Hindlimb muscle (tissue), 1 donor: ENCODE results near the gene PHACTR2. TPM values are rescaled to one million over a fixed set of nuclear protein-coding genes. Genes with fewer than 3 reads are reported as not detected.
"Not testable (repeated sequence)": the region's sequence is repeated elsewhere in the genome, so short reads cannot be mapped to it uniquely, and the experiment has no call there.

ENCODE experiments used
- DNase-seq: peaks from one replicate; pipeline ENCODE4 v3.0.0-alpha.2; 2013
- polyA plus RNA-seq: library from polyadenylated mRNA; unstranded; fragments of 120-200 nt; gene quantifications from one replicate; pipeline ENCODE4 v1.2.1, GENCODE V29; 2013; ENCODE audit not compliant: insufficient read length

The PHACTR2 gene
- 36.5 TPM for polyA plus RNA-seq

DNA sequence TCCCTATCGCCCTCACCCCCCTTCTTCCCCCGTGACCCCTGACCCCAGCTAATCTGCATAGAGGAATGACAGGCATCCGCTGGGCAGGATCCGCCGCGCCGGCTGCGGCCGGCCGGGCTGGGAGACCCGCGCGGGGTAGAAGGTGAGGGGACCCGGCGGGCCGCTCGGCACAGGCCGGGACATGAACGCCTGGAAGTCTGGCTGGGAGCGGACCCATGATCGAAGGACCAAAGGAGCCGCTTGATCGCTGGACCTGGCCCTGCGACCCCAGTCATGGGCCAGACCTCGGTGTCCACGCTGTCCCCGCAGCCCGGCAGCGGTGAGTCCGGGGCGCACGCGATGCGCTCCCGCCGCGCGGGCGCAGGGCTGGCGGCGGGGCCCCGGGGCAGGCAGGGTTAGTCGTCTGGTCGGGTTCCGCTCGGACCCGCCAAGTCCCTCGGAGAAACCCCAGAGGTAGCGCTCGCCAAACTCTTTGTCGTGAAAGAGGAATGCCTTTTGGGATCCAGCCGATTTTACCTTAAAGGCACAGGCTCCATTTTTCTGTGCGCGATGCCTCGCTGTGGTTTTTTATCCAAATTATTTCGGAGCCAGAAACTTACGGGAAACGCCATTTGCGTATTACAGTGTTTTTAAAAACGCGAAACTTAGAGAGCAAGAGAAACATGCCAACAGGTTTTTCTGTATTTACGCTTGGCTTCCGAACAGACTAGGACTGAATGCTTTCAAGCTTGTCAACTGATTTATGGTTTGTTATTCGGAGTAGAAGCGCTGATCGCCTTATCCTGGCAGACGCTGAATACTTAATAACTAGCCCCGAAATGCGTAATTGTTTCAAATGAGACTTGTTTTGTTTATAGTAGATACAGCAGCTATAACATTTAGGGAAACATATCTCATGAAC is at the start of gene PHACTR2:
TSS of gene PHACTR2 (plus strand) at position 75 of the 901 bp plus-strand sequence. CDS start at position 274, 199 bp downstream.
- DNase-seq = peak; percentile 93

DNA sequence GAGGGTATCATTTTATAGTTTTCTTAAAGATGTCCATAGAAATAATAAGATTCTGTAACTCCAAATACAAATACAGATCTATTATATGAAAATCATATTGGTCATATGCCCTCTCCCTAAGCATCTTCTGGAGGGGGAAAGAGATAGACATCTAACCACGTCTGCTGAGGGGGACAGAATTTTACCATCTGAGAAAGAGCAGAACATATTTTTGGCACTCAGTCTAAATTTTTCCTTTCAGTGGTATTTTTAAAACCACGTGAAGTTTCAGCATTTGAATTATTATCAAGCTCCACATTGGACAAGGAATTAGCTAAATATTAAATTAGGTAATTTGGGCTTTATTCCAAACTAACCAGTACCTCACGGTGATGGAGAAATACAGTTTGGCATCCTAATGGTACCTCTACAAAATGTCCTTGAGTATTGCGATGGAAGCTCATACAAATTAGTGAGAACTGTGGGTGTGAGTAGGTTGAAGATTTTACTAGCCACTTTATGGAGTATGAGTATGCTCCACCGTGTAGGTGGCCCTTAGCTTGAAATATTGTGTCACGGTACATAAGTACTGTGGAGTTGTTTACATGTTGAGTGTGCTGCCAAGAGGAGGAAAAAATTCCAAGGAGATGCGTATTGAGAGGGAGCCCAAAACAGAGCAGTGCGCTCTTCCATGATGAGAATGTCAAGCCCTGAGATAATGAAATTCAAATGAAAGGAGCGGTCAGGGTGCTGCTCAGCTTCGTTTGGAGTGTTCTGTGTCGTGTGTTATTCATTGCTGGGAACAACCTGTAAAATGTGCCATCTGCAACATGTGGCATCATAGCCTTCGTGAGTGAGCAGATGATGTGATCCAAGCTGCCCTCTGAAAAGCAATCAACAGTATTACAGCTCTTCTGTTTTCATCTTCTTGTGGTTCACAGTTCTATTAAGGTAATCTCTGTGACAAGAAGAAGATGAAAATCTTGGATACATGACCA is 48.4 kb upstream of the PHACTR2 start:
- no peak for DNase-seq

DNA sequence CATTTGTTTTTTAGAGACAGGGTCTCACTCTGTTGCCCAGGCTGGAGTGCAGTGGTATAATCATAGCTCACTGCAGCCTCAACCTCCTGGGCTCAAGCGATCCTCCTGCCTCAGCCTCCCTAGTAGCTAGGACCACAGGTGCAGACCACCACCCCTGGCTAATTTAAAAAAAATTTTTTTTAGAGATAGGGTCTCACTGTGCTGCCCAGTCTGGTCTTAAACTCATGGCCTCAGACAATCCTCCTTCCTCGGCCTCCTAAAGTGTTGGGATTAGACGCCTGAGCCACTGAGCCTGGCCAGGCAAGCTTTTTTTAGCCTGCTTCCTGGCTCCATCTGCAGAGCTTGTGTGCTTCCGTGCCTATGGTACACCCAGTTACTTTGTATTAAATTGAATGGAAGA is 46.6 kb upstream of the PHACTR2 start:
- DNase-seq = not testable (repeated sequence)

DNA sequence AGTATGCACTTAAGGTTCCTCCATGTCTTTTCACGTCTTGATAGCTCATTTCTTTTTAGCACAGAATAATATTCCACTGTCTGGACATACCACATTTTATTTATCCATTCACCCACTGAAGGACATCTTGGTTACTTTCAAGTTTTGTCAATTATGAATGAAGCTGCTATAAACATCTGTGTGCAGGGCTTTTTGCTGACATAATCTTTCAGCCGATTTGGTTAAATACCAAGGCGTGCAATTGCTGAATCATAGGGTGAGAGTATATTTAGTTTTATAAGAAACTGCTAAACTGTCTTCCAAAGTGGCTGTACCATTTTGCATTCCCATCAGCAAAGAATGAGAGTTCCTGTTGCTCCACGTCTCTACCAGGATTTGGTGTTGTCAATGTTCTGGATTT is 44.9 kb upstream of the PHACTR2 start:
- no peak for DNase-seq

DNA sequence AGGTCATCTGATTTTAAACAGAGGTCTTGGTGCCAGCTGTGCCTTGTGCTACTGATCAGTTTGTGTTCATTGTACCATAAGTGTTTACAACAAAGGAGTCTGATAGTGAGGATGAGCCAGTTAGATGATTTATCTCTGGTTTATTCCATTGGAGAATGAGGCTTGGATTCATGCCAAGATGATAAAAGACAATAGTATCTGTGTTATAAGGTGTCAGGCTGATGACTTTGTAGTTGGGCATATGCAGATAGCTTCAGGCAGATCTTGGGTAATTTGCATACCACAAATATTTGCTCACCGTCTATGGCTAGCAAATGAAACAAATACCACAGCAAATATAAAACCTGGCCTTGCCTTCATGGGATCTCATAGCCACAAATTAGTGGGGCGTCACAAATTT is 43.3 kb upstream of the PHACTR2 start:
- DNase-seq = no peak

DNA sequence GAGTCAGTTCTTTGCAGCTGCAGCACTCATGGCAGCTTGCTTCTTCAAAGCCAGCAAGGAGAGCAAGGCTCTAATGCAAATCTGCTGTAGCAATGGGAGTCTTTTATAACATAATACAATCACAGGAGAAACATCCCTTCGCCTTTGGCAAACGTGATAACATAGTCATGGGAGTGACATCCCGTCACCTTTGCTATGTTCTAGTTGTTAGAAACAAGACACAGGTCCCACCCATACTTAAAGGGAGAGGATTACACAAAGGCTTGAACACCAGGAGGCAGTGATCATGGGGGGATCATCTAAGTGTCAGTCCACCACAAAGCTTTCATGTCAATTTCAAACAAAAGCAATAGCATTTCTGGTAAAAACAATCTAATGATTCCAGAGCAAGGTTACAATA is 40.1 kb upstream of the PHACTR2 start:
- no peak for DNase-seq

DNA sequence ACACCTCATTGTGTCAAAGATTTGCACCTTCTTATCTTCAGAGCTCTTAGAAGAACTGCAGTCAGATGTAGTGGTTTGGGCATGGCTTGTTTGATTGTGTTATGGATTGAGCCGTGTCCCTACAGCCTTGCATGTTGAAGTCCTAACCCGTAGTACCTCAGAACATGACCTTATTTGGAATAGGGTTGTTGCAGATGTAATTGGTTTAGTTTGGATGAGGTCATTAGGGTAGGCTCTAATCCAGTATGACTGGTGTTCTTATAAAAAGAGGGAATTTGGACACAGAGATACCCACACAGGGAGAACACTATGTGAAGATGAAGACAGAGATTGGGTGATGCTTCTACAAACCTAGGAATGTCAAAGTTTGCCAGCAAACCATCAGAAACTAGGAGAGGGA is 35.4 kb upstream of the PHACTR2 start:
- DNase-seq = no peak

DNA sequence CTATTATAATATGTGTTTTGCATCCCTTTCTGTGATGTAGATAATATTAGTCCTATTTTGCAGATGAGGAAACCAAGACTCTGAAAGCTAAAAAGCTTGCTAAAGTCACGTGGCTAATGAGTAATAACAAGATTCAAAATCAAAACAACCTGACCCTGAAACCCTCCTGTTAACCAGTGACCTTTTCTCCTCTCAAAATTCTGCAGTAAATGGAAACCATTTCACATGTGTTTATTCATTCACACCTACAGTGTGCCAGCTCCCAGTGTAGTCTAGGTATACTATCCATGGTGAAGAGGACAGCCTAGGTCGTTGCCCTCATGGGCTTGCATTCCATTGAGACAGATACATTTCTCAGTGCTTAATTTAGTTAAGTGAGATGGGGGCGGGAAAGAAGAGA is 30.6 kb upstream of the PHACTR2 start:
- DNase-seq = no peak

DNA sequence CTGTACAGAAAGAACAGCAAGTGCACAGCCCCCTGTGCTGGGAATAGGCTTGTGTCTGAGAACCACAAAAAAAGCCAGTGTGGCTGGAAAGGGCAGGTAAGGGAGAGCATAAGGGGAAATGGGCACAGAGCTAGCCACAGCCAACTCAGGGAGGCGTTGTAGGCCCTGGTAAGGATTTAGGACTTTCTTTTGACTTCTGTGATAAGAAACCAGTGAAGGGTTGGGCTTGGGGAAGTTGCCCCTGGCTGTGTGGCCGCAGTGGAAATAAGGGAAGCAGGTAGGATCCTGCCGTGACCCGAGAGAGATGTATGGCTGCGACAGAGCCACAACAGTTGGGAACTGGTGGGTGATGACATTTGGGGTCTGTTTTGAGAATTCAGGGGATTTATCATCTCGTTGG is 30.0 kb upstream of the PHACTR2 start:
- DNase-seq = no peak

DNA sequence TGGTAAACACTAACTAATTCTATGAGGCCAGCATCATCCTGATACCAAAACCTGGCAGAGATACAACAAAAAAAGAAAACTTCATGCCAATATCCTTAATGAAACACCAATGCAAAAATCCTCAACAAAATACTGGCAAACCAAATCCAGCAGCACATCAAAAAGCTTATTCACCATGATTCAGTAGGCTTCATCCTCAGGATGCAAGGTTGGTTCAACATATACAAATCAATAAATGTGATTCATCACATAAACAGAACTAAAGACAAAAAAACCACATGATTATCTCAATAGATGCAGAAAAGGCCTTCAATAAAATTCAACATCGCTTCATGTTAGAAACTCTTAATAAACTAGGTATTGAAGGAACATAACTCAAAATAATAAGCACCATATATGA is 28.4 kb upstream of the PHACTR2 start:
- not testable (repeated sequence) for DNase-seq

DNA sequence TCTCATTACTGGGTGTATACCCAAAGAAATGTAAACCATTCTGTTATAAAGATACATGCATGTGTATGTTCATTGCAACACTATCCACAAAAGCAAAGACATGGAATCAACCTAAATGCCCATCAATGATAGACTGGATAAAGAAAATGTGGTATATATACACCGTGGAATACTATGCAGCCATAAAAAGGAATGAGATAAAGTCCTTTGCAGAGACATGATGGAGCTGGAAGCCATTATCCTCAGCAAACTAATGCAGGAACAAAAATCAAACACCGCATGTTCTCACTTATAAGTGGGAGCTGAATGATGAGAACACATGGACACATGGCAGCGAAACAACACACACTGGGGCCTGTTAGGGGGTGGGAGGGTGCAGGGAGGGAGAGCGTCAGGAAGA is 26.4 kb upstream of the PHACTR2 start:
- not testable (repeated sequence) for DNase-seq

DNA sequence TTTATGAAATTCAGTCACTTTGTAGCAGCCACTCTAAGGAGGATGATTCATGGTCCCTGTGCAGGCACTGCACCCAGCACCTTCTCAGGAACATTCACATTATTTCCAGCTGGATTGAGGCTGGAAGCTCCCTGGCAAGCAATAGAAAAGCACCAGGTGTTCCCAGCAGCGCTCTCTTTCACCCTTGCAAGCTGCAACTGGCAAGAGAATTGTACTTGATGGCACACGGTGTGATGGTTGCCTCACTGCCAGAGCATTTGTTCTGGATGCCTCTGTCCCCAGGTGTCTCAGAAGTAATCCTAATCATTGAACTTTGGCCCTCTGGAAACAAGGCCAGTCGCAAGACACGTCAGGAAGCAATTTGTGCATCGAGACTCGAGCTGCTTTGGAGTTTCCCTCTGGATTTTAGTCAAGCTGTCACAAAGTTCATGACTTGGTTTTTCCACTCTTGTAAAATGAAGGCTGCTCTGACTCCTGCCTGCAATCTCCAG is 24.9 kb upstream of the PHACTR2 start:
- DNase-seq = peak; percentile 74

DNA sequence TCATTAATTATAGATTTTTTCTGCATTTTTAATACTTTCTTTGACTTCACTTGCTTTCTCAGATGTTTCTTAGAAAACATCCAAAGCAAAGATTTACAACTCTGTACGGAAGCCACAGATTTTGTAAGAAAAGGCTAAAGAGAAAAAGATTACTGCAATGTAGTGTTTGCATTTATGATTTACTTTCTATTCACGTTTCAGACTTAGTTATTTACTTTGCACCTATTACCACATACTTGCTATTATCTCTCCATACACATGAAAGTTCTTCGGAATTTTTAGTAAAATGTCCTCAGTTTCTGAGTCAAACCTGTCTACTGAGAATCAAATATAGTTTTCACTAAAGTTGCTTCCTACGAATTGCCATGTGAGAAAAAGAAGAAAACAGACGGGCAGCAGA is 22.2 kb upstream of the PHACTR2 start:
- DNase-seq = no peak

DNA sequence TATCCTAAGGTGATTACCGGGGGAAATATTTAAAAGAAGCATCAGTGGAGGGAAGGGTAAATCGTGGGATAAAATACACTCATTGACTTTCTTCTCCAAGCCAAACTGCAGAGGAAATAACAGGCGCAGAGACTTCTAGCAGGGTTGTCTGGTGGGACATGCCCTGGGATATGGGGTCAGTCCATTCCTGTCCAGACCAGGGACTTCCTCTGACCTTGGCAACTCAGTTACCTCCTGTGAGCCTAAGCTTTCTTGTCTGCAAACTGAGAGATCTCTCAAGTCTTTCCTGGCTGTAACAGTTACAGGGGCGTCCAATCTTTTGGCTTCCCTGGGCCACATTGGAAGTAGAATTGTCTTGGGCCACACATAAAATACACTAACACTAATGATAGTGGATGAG is 21.7 kb upstream of the PHACTR2 start:
- no peak for DNase-seq

DNA sequence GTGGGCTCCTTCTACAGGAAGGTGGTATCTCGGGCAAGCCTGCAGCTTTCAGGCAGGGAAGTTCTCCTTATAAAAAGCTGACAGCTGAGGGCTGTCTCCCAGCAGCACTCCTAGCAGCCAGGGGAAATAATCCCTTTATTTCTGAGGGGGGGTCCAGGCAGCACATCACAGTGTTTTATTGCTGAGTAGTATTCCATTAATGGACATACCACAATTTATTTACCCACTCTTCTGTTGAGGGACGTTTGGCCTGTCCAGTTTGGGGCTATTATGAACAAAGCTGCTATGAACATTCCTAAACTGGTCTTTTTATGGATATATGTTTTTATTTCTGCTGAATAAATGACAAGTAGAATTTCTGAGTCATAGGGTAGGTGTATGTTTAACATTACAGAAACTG is 20.0 kb upstream of the PHACTR2 start:
- no peak for DNase-seq

DNA sequence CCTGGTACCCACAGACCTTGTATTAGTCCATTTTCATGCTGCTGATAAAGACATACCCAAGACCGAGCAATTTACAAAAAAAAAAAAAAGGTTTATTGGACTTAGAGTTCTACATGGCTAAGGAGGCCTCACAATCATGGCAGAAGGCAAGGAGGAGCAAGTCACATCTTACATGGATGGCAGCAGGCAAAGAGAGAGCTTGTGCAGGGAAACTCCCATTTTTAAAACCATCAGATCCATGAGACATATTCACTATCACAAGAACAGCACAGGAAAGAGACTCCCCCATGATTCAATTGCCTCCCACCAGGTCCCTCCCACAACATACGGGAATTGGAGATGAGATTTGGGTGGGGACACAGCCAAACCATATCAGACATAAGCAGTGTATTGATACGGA is 17.6 kb upstream of the PHACTR2 start:
- not testable (repeated sequence) for DNase-seq

DNA sequence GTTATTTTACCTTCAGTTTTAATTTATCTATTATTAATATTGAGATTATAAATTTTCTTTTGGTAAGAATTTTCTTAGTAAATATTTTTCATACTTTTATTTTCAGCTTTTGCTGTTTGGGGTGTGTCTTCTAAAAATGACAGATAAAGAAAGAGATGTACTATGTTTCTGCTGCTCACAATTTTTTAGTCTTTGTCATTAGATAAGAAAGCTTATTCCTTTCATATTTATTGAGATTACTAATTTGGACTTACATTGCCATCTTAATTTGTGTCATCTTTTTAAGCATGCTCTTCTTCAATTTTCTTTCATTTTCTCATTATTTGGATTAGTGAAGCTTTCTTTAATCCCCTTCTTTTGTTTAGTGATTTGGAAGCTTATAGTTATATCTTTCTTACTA is 13.6 kb upstream of the PHACTR2 start:
- DNase-seq = no peak

DNA sequence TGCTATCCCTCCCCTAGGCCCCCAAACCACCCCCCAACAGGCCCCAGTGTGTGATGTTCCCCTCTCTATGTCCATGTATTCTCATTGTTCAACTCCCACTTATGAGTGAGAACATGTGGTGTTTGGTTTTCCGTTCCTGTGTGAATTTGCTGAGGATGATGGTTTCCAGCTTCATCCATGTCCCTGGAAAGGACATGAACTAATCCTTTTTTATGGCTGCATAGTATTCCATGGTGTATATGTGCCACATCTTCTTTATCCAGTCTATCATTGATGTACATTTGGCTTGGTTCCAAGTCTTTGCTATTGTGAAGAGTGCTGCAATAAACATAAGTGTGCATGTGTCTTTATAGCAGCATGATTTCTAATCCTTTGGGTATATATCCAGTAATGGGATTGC is 11.8 kb upstream of the PHACTR2 start:
- not testable (repeated sequence) for DNase-seq

DNA sequence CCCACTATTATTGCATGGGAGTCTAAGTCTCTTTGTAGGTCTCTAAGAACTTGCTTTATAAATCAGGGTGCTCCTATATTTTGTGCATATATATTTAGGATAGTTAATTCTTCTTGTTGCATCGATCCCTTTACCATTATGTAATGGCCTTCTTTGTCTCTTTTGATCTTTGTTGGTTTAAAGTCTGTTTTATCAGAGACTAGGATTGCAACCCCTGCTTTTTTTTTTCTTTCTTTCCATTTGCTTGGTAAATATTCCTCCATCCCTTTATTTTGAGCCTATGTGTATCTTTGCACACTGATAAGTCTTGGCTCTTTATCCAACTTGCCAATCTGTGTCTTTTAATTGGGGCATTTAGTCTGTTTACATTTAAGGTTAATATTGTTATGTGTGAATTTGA is 8.3 kb upstream of the PHACTR2 start:
- DNase-seq = not testable (repeated sequence)

DNA sequence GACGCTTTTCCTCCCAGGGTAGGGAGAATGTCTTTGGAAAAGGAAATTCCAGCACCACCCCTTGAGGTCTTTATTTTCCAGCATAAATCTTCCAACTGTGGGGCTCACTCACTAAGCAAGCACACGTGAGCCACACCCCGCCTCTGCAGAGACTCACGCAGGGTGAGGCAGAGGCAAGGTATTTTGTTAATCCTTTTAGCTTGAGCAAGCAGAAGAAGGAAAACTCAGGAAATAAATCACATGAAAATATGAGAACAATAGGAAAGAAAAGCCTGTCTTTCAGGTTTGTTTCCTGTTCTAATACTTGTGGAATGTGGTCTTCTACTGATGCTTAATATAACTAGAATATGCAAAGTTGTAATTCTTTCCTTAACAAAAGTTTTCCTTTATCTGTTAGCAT is 4.1 kb upstream of the PHACTR2 start:
- DNase-seq = peak; percentile 74

DNA sequence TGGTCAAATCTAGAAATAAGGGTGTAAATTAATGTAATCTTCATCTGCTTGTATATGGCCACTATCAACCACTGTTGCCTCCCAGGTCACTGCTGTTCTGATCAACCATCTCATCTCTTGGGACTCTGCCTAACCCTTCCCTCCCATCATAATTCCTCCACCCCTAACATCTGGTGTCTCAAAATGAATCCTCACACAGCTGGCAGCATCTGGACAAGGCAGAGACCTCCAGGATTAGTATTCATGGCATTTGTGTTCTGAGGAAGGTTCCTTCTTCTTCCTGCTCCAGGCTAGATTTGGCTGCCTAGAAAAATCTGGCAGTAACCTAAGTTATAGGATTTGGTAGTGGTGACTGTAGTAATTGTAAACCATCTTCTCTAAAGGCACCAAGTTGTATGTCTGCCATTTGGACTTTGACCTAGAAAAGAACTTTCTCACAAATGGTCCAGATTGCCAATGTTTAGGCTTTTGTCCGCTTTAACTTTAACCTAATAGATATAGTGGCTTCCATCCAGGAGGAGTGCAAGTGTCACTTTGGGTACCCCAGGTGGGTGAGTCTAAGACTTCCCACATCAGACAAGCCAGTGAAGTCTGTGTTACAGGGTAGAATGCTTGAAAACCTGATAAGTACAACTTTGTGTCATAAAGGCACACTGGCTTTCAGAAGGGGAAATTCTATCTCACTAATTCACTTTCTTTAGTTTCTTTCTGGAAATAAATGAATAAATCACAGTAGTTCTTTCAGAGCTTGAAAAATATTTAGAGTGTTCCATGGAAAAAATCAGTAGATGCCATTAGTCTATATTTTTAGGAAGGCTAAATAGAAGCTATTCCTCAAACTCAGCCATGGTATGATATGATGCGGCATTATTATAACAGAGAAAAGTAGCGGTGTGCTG is 3.0 kb upstream of the PHACTR2 start:
- no peak for DNase-seq

DNA sequence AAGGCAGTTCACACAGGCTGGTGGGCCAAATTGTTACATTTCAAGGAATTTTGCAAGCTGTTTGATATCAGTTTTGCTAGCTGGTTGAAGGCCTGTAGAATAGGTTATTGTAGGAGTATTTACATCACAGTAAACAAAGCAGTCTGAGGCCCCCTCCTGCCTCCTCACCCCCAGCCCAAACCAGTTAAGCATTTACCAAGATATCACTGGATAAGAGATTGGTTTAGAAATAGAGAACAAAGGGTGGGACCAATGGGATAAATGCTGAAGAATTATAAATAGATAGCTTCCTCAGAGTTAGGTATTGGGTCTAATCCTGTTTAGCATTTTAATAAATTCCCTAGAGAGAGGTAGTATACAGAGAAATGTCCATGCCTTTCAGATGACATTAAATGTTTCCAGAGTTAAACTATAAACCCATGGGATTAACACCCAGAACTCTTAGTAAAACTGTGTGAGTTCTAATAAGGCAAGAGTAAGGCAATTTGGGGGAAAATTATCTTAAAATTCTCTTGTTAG is 2.3 kb upstream of the PHACTR2 start:
- no peak for DNase-seq
